C4-2B (cell line): Measurements from ENCODE around the gene ALAS1.

Experiments
- H3K27ac ChIP-seq: fragments of 450-650 bp; 2 replicates; pipeline ENCODE4 v1.5.1; 2017
- CTCF ChIP-seq: fragments of 450-650 bp; conservative IDR thresholded peaks from 2 replicates; pipeline ENCODE4 v1.5.1; 2017; ENCODE audit warnings: mild to moderate bottlenecking
- ZFX ChIP-seq: fragments of 450-650 bp; IDR thresholded peaks from 2 replicates; pipeline ENCODE4 v1.6.1; 2017

The ALAS1 gene

GRCh38 chr3:52238193-52238760 lies 40.3 kb downstream of the ALAS1 start:
- no peak for TF ChIP-seq CTCF
- TF ChIP-seq ZFX, result no peak
- H3K27ac ChIP-seq, result peak overlapping the region; percentile 91

- no peak; the same call in 1 of the 2 replicates for TF ChIP-seq CTCF
- peak; percentile 67 for TF ChIP-seq ZFX
Measured at GRCh38 chr3:52238761-52239701, 41.1 kb downstream of the ALAS1 start, which contains the start of gene TWF2. Gene TWF2, minus strand, starts transcription at chr3:52239158. Its CDS starts 142 bp downstream, at chr3:52239016.

GRCh38 chr3:52240059-52240885 lies 42.3 kb downstream of the ALAS1 start:
- H3K27ac ChIP-seq, result peak overlapping the region; percentile 91
- no peak for TF ChIP-seq ZFX
- no peak for TF ChIP-seq CTCF

More at GRCh38 chr3:52238761-52239701, 41.1 kb downstream of the ALAS1 start, which contains the start of gene TWF2:
- peak within 1 kb of the TSS; percentile 91 for H3K27ac ChIP-seq

- TF ChIP-seq ZFX (no peak), CTCF (no peak)
- no peak overlapping the region; the same call in 1 of the 2 replicates for H3K27ac ChIP-seq
Measured at GRCh38 chr3:52240886-52241370, 43.0 kb downstream of the ALAS1 start.

- TF ChIP-seq CTCF, result no peak
- TF ChIP-seq ZFX, result no peak
- no peak overlapping the region for H3K27ac ChIP-seq
Measured at GRCh38 chr3:52242039-52242438, 44.1 kb downstream of the ALAS1 start.

GRCh38 chr3:52243791-52244628 lies 46.0 kb downstream of the ALAS1 start:
- H3K27ac ChIP-seq, result no peak overlapping the region
- TF ChIP-seq CTCF, result no peak
- no peak for TF ChIP-seq ZFX
